ENCODE data around the gene CTDSPL2. TPM values are rescaled to one million over a fixed set of nuclear protein-coding genes. Genes with fewer than 3 reads are reported as not detected.
A peak's percentile ranks its signal among the peaks of the same experiment; 100 is the strongest.
"Not testable (repeated sequence)": the region's sequence is repeated elsewhere in the genome, so short reads cannot be mapped to it uniquely, and the experiment has no call there.

CTDSPL2 gene
- 49.5 TPM for total RNA-seq

DNA sequence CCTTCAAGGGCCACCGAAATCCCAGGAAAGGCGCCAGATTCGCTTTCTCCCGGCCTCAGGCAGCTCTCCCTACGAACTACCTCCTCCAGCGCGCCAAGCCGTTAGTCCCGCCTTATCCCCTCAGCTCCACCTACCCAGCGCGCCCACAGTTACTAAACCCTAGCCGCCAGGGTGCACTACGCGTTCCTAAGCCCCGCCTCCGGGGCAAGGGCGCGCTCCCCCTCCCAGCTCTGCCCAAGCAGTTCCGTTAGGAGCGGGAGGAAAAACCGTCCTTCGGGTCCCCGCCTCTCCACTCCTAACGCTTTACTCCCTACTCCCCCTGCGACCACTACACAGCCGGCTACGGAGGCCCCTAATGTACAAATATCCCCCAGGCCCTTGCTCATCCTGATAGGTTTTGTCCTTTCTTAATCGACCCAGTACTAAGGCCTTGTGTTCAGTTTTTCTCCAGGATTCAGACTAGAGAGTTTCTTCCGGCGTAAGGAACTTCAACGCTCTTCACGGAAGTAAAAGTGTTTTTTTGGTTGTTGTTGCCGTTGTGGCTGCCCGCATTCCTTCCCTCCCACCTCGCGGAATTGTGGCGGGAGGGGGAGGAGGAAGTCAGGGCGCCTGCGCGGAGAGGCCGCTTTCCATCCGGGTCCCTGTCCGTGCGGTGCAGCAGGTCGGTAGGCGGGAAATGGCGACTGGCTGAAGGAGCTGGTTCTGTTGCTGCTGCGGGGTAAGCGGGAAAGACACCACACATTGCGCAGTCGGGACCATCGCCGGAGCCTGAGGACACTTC, at the start of gene CTDSPL2:
TSS of gene CTDSPL2 (plus strand) at position 655 of the 781 bp plus-strand sequence. CDS start 31,386 bp downstream, outside the sequence.
- intact Hi-C loops (cut with DNase I): no loop called here
- peak; percentile 98 for DNase-seq (ENCODE audit: low spot score)
- peak; percentile 99 for ATAC-seq

GRCh38 chr15:44381236-44381635, 46.2 kb upstream of the CTDSPL2 start:
- ATAC-seq (peak; percentile 83), DNase-seq (ENCODE audit: low spot score) (no peak)
- intact Hi-C loops (cut with DNase I): no loop called here

- intact Hi-C loops (cut with DNase I): no loop called here
- DNase-seq (ENCODE audit: low spot score) (no peak), ATAC-seq (no peak)
These were observed 42.0 kb upstream of the CTDSPL2 start for GRCh38 chr15:44385344-44385942.

GRCh38 chr15:44394062-44394461, 33.4 kb upstream of the CTDSPL2 start:
- intact Hi-C loops (cut with DNase I): no loop called here
- ATAC-seq (no peak), DNase-seq (ENCODE audit: low spot score) (no peak)

- intact Hi-C loops (cut with DNase I): no loop called here
- DNase-seq (ENCODE audit: low spot score): no peak
- no peak for ATAC-seq
These were observed 32.9 kb upstream of the CTDSPL2 start for GRCh38 chr15:44394562-44394961.

- ATAC-seq (no peak), DNase-seq (ENCODE audit: low spot score) (no peak)
- intact Hi-C loops (cut with DNase I): no loop called here
These were observed 29.6 kb upstream of the CTDSPL2 start for GRCh38 chr15:44397869-44398268.

DNA sequence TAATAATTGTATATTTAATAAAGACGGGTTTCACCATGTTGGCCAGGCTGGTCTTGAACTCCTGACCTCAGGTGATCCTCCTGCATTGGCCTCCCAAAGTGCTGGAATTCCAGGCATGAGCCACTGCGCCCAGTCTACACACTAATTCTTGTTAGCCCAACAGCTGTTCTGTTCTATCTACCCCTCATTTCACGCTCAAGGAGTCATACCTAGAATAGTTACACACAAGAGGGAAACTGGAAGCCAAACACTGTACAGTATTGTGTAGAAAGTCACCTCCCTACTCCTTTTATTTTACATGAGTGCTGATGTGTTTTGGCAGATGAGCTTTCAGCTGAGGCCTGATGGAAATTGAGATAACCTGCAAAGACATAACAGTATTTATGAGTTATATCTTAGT, 13.4 kb upstream of the CTDSPL2 start:
- intact Hi-C loops (cut with DNase I): no loop called here
- ATAC-seq: no peak
- DNase-seq (ENCODE audit: low spot score): no peak

DNA sequence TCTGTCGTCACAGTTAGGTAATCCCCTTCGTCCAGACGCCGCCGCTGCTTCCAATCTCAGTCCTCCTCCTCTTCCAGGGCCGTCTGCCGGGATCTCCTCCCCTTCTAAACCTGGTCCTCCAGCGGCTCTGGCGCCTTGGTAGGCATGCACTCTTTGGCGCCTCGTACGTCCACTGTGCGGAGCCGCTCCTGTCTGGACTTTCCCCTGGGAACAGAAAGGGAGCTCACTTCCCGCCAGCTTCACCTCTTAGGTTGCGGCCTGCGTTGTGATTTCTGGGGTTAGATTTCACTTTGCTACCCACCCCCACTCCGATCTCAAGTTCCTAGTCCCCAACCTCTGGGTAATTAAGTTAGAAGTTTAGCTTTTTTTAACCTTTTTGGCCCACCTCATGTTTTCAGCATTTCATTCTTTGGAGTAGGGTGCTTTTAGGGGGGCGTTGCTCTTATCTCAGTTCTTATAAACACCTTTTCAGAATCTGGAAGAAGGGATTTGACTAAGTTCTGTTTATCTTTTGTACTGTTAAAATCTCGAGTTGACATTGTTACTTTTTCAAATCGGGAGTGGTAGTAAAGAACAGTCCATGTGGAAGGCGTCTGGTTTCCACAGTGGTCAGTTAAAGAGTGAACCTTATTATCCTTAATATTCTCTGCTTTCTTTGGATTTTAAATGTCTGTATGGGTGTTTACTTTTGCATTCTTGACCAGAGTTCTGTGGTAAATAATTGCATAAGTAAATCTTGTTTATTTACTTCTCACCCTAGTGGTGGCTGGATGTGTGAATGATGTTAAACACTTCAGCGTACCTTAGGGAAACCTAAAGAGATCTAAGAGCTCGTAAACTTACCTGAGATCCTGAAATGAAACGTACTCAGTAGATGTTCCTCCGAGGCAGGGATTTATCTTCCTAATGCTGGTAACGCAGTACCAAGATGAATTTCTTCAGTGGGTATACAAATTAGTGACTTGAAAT, 611 bp downstream of the CTDSPL2 start:
- intact Hi-C loops (cut with DNase I): no loop called here
- ATAC-seq: peak; percentile 25

DNA sequence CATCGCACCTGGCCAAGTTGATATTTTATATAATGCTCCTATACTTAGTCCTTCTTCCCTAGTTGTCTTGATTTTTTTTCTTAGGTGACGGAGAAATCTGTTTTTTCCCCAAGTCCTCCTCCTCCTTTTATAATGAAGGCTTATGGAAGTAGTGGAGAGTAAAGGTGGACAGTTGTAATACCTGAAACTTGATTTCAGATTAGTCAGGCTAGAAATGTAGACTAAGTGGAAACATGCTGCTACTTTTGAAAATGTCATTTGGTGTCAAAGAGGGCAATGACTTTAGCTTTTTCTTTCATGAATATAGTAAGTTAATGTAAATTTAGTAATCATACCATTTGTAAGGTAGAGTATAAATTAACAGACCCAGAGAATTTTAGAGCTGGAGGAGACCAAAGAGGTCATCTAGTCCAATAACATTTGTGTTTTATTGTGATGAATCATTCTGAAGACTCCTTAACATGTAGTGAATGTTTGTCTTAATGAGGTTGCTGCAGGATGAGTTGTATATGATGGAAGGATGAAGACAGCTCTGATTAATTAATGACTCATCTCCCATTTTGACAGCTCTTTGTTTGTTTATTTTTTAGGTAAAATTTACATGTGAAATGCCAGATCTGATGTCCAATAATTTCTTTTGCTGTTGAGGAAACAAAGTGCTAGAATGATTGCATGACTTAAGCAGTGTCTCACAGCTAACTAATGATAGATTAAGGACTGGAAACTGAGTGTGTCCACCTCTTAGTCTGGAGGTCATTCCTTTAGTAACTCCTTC, 8.7 kb downstream of the CTDSPL2 start:
- intact Hi-C loops (cut with DNase I): no loop called here
- no peak for DNase-seq (ENCODE audit: low spot score)
- no peak for ATAC-seq

More for the DNA sequence above, 611 bp downstream of the CTDSPL2 start:
- DNase-seq (ENCODE audit: low spot score): no peak

- ATAC-seq: no peak
- no peak for DNase-seq (ENCODE audit: low spot score)
- intact Hi-C loops (cut with DNase I): no loop called here
These were observed 11.0 kb downstream of the CTDSPL2 start for GRCh38 chr15:44438402-44438801.

GRCh38 chr15:44441095-44441501, 13.7 kb downstream of the CTDSPL2 start:
- intact Hi-C loops (cut with DNase I): no loop called here
- DNase-seq (ENCODE audit: low spot score) (no peak), ATAC-seq (no peak)

- ATAC-seq: no peak
- intact Hi-C loops (cut with DNase I): no loop called here
These were observed 16.1 kb downstream of the CTDSPL2 start for GRCh38 chr15:44443515-44443914.

DNA sequence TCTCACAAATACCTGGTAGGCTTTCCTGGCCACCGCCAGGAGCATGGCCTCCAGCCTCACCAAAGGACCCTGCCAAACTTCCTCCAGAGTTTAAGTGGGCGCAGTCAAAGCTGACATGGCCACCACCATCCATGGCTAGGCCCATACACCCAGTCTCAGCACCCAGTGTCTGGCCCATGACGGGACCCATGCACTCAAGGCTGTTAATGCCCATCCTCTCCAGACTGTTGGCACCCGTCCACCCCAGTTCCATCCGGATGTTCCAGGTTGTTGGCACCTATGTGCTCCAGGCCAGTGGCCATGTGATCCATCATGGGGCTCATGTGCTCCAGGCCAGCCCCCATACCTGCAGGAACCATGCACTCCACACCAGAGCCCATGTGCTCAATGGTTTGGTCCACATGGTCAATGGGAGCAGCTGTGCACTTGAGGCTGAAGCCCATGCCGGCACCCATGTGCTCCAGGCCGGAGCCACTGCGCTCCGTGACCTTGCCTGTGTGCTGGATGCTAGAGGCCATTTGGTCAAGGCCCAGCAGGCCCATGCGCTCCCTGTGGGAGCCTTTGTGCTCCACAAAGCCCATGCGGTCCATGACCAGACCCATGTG, 20.4 kb downstream of the CTDSPL2 start:
- DNase-seq (ENCODE audit: low spot score) (no peak), ATAC-seq (no peak)
- intact Hi-C loops (cut with DNase I): no loop called here

More at GRCh38 chr15:44443515-44443914, 16.1 kb downstream of the CTDSPL2 start:
- DNase-seq (ENCODE audit: low spot score): no peak

GRCh38 chr15:44450172-44450571, 22.7 kb downstream of the CTDSPL2 start:
- intact Hi-C loops (cut with DNase I): no loop called here
- ATAC-seq (no peak), DNase-seq (ENCODE audit: low spot score) (no peak)

DNA sequence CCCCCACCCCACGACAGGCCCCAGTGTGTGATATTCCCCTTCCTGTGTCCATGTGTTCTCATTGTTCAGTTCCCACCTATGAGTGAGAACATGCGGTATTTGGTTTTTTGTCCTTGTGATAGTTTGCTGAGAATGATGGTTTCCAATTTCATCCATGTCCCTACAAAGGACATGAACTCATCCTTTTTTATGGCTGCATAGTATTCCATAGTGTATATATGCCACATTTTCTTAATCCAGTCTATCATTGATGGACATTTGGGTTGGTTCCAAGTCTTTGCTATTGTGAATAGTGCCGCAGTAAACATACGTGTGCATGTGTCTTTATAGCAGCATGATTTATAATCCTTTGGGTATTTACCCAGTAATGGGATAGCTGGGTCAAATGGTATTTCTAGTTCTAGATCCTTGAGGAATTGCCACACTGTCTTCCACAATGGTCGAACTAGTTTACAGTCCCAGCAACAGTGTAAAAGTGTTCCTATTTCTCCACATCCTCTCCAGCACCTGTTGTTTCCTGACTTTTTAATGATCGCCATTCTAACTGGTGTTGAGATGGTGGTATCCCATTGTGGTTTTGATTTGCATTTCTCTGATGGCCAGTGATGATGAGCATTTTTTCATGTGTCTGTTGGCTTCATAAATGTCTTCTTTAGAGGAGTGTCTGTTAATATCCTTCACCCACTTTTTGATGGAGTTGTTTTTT, 26.3 kb downstream of the CTDSPL2 start:
- intact Hi-C loops (cut with DNase I); ATAC-seq; DNase-seq (ENCODE audit: low spot score): not testable (repeated sequence)

DNA sequence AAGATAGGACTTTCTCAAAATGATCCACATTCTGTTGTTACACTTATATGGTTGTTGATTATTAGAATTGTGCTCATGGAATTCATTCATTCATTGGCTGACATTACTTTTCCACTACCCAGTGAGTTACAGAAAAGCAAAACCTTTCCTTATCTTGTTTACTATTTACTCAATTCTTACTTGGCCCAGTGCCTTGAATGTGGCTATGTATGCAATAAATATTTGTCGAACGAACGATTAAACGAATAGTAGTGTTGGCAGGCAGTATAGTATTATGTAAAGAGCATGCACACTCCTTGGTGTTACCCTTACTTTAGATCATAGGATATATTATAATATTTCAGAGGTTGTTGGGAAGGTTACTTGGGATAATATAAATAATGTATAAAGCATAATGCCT, 31.0 kb downstream of the CTDSPL2 start:
- DNase-seq (ENCODE audit: low spot score): no peak
- no peak for ATAC-seq
- intact Hi-C loops (cut with DNase I): no loop called here

- intact Hi-C loops (cut with DNase I): no loop called here
- ATAC-seq (no peak), DNase-seq (ENCODE audit: low spot score) (no peak)
These were observed 41.4 kb downstream of the CTDSPL2 start for GRCh38 chr15:44468709-44469385.
